Measurements from ENCODE around the gene FLRT1.

- TF ChIP-seq EP300 (conservative IDR thresholded peaks at IDR 0.05; ENCODE audit: poor library complexity, severe bottlenecking) (no peak), REST (IDR thresholded peaks at IDR 0.05; ENCODE audit: borderline replicate concordance) (no peak), RAD21 (conservative IDR thresholded peaks at IDR 0.05) (no peak), TAF1 (IDR thresholded peaks at IDR 0.05; ENCODE audit: low read depth) (no peak), POLR2AphosphoS5 (IDR thresholded peaks at IDR 0.05) (no peak), MXI1 (conservative IDR thresholded peaks at IDR 0.05; ENCODE audit: poor library complexity, severe bottlenecking) (no peak)
- TF ChIP-seq, protein P1, sequence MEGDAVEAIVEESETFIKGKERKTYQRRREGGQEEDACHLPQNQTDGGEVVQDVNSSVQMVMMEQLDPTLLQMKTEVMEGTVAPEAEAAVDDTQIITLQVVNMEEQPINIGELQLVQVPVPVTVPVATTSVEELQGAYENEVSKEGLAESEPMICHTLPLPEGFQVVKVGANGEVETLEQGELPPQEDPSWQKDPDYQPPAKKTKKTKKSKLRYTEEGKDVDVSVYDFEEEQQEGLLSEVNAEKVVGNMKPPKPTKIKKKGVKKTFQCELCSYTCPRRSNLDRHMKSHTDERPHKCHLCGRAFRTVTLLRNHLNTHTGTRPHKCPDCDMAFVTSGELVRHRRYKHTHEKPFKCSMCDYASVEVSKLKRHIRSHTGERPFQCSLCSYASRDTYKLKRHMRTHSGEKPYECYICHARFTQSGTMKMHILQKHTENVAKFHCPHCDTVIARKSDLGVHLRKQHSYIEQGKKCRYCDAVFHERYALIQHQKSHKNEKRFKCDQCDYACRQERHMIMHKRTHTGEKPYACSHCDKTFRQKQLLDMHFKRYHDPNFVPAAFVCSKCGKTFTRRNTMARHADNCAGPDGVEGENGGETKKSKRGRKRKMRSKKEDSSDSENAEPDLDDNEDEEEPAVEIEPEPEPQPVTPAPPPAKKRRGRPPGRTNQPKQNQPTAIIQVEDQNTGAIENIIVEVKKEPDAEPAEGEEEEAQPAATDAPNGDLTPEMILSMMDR (IDR thresholded peaks at IDR 0.05; ENCODE audit: poor library complexity, severe bottlenecking), result no peak
These were observed 12.5 kb downstream of the FLRT1 start for GRCh38 chr11:64048042-64048854.

All from neural cell (in vitro differentiated cells).